ENCODE measurements around the gene ADCY5. TPM values are rescaled to one million over a fixed set of nuclear protein-coding genes. Genes with fewer than 3 reads are reported as not detected.

The ADCY5 gene
- polyA plus RNA-seq, 1 experiment, result 0.21 TPM

GRCh38 chr3:123325766-123326256 lies 123.1 kb downstream of the ADCY5 start:
- peaks cover 16% of the 10 kb centered on the region for H3K27me3 ChIP-seq (ENCODE audit: control insufficient read depth, insufficient read depth, low read length)
- TF ChIP-seq CTCF (IDR thresholded peaks at IDR 0.05; ENCODE audit: insufficient read depth, low read depth, low read length), result no peak
- no peak overlapping the region for H3K4me3 ChIP-seq (ENCODE audit: low read depth, low read length)
- ChIA-PET POLR2A (no interaction called here), CTCF (interaction anchor here (0.6 to 13.9 kb wide), 5 partner anchors 25 to 383 kb away, joined by 3 to 200 read pairs (median 4); no protein-coding TSS in a partner anchor)
- no peak for DNase-seq (ENCODE audit: low read depth)
- no peaks in the 10 kb centered on the region for H3K36me3 ChIP-seq (ENCODE audit: control insufficient read depth, insufficient read depth, low read length)

DNA sequence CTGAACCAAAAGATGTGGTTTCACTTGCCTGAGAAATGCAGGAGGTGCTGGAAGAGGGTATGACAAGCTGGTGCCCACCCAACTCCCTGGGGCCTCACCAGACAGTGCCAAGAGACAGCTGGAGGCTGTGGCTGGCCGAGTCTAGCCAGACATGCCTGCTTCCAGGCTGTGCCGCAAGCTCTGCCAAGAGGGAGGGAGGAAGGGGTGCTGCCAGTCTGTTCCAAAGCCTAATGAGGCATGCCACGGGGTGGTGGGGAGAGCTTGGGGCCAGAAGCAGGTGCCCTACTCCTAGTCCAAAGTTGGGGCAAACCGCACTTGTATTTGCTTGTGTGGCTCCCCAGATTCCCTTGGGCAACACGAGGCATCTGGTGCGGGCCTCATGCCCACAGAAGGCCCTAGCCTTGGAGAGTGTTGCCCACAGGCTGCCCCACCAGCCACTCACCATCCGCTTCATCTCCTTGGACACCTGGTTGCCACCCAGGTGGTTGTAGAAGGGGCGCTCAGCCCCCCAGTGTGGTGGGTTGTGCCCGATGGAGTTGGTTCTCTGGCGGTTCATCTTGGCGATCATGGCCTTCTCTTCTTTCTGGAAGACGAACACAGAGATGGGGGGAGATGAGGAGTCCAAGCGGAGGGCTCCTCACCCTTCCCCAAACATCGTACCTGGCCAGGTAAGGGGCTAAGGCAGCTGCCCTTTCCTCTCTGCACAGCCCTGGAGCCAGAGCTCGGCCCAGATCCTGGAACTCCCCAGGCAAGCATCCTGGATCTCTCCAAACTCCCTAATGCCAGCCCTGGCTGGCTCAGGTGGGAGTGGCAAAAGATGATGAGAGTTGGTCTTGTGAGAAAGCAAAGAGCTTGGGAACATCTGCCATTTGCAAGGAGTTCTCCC lies 123.8 kb downstream of the ADCY5 start:
- Histone ChIP-seq H3K36me3 (ENCODE audit: control insufficient read depth, insufficient read depth, low read length) (no peaks in the 10 kb centered on the region), H3K27me3 (ENCODE audit: control insufficient read depth, insufficient read depth, low read length) (peaks cover 21% of the 10 kb centered on the region), H3K4me3 (ENCODE audit: low read depth, low read length) (no peak overlapping the region)
- no peak for DNase-seq (ENCODE audit: low read depth)
- POLR2A ChIA-PET, result no interaction called here
- TF ChIP-seq CTCF (IDR thresholded peaks at IDR 0.05; ENCODE audit: insufficient read depth, low read depth, low read length), result no peak
- CTCF ChIA-PET, result interaction anchor here (0.6 to 13.9 kb wide), 4 partner anchors 24 to 382 kb away, joined by 3 to 200 read pairs (median 9); no protein-coding TSS in a partner anchor

DNA sequence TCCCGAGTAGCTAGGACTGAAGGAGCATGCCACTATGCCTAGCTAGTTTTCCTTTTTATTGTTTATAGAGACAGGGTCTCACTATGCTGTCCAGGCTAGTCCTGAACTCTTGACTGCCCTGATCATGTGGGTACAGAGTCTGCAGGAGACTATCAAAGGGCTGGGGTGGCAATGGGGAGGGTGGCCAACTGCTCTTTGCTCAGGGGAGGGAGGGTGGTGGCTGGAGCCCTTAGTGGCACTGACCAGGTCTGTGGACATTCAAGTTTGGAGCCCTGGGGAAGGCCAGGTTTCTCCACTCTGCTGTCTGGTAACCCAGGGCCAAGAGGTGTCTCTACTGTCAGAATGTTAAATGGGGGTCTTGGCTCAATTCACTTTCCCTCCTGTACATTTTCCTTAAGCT lies 125.1 kb downstream of the ADCY5 start:
- H3K4me3 ChIP-seq (ENCODE audit: low read depth, low read length), result no peak overlapping the region
- CTCF ChIA-PET, result interaction anchor here (1.7 to 13.9 kb wide), 3 partner anchors 8 to 166 kb away, joined by 5 to 200 read pairs (median 26); no protein-coding TSS in a partner anchor
- peaks cover 28% of the 10 kb centered on the region for H3K27me3 ChIP-seq (ENCODE audit: control insufficient read depth, insufficient read depth, low read length)
- TF ChIP-seq CTCF (IDR thresholded peaks at IDR 0.05; ENCODE audit: insufficient read depth, low read depth, low read length), result no peak
- DNase-seq (ENCODE audit: low read depth), result no peak
- POLR2A ChIA-PET, result no interaction called here
- no peaks in the 10 kb centered on the region for H3K36me3 ChIP-seq (ENCODE audit: control insufficient read depth, insufficient read depth, low read length)

DNA sequence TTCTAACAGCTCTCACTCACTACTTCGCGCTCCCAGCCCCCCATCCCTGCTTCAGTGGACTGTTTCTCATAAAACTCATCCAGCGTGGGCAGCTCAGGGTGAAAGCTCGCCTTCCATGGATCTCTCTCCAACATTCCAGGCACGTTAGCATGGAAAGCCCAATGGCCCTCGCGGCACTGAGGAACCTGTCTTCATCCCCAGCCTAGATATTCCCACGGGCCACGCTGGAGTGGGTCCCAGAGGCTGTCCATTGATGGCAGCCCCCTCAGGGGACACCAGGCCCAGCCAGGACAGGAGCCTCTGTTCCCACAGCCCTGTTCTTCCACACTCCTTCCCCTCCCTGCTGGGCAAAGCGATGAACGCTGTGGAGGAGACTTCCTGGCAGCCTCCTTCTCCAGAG lies 126.0 kb downstream of the ADCY5 start:
- DNase-seq (ENCODE audit: low read depth), result no peak
- no peak overlapping the region for H3K4me3 ChIP-seq (ENCODE audit: low read depth, low read length)
- POLR2A ChIA-PET, result no interaction called here
- peaks cover 30% of the 10 kb centered on the region for H3K27me3 ChIP-seq (ENCODE audit: control insufficient read depth, insufficient read depth, low read length)
- no peak for TF ChIP-seq CTCF (IDR thresholded peaks at IDR 0.05; ENCODE audit: insufficient read depth, low read depth, low read length)
- H3K36me3 ChIP-seq (ENCODE audit: control insufficient read depth, insufficient read depth, low read length), result no peaks in the 10 kb centered on the region
- CTCF ChIA-PET, result interaction anchor here (1.5 to 3.7 kb wide), 4 partner anchors 9 to 236 kb away, joined by 4 to 26 read pairs (median 10); no protein-coding TSS in a partner anchor

DNA sequence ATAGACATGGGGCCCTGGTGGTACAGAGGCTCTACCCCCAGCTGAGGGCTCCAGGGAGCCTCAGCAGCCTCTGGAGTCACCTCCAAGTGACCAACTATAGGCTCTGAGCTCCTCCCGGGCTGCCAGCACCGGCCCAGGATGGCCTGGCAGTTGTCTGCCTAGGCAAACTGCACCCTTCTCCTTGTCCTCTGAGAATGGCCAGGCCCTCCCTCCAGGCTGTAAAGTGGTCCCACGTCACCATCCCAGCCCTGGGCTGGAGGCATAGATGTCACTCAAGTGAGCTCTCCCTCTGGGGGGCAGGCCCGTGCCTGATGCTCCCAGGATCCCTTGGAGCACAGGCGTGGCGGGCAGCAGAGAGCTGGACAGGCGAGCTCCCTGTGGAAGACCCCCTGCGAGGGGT lies 127.1 kb downstream of the ADCY5 start:
- DNase-seq (ENCODE audit: low read depth), result no peak
- ChIA-PET POLR2A (no interaction called here), CTCF (interaction anchor here (3.6 to 3.7 kb wide), 2 partner anchors 168 to 237 kb away, joined by 14 to 26 read pairs; no protein-coding TSS in a partner anchor)
- no peak overlapping the region for H3K4me3 ChIP-seq (ENCODE audit: low read depth, low read length)
- H3K36me3 ChIP-seq (ENCODE audit: control insufficient read depth, insufficient read depth, low read length), result no peaks in the 10 kb centered on the region
- peaks cover 34% of the 10 kb centered on the region for H3K27me3 ChIP-seq (ENCODE audit: control insufficient read depth, insufficient read depth, low read length)
- TF ChIP-seq CTCF (IDR thresholded peaks at IDR 0.05; ENCODE audit: insufficient read depth, low read depth, low read length), result no peak
